HG03066 (cell line): ENCODE data around the gene TYSND1.
A peak's percentile ranks its signal among the peaks of the same experiment; 100 is the strongest.
"Not testable (repeated sequence)": the region's sequence is repeated elsewhere in the genome, so short reads cannot be mapped to it uniquely, and the experiment has no call there.

ENCODE experiments used
- ATAC-seq: cut with Tn5 transposase; IDR thresholded peaks from one replicate; pipeline ENCODE4 v1.9.1; 2021; ENCODE audit warnings: low read depth; ENCODE audit not compliant: unreplicated experiment

TYSND1 gene

GRCh38 chr10:70115948-70116682 lies 30.4 kb downstream of the TYSND1 start:
- ATAC-seq, result peak; percentile 60

GRCh38 chr10:70114902-70115301 lies 31.6 kb downstream of the TYSND1 start:
- no peak for ATAC-seq

- no peak for ATAC-seq
Observed at GRCh38 chr10:70112071-70112470, 34.4 kb downstream of the TYSND1 start.

- no peak for ATAC-seq
Observed at GRCh38 chr10:70111496-70111895, 35.0 kb downstream of the TYSND1 start.

GRCh38 chr10:70109064-70109729 lies 37.3 kb downstream of the TYSND1 start:
- ATAC-seq, result no peak

GRCh38 chr10:70106958-70107791 lies 39.3 kb downstream of the TYSND1 start:
- no peak for ATAC-seq

- no peak for ATAC-seq
Observed at GRCh38 chr10:70101668-70102067, 44.8 kb downstream of the TYSND1 start.

- ATAC-seq, result not testable (repeated sequence)
Observed at GRCh38 chr10:70101068-70101562, 45.4 kb downstream of the TYSND1 start.

- ATAC-seq, result no peak
Observed at GRCh38 chr10:70098271-70098670, 48.2 kb downstream of the TYSND1 start.

GRCh38 chr10:70097459-70097858 lies 49.0 kb downstream of the TYSND1 start:
- no peak for ATAC-seq

- no peak for ATAC-seq
Observed at GRCh38 chr10:70096705-70097420, 49.6 kb downstream of the TYSND1 start.

GRCh38 chr10:70096016-70096704 lies 50.3 kb downstream of the TYSND1 start:
- ATAC-seq, result no peak

- no peak for ATAC-seq
Observed at GRCh38 chr10:70094250-70094649, 52.2 kb downstream of the TYSND1 start.

GRCh38 chr10:70093335-70093944 lies 53.1 kb downstream of the TYSND1 start:
- ATAC-seq, result no peak

GRCh38 chr10:70092389-70092718 lies 54.1 kb downstream of the TYSND1 start:
- no peak for ATAC-seq

- no peak for ATAC-seq
Observed at GRCh38 chr10:70090951-70091350, 55.5 kb downstream of the TYSND1 start.

GRCh38 chr10:70090013-70090412 lies 56.5 kb downstream of the TYSND1 start:
- ATAC-seq, result no peak

GRCh38 chr10:70088308-70088698 lies 58.2 kb downstream of the TYSND1 start:
- no peak for ATAC-seq
